Stimulated activated CD4-positive, alpha-beta T cell treated with anti-CD3 and anti-CD28 coated beads, Interleukin-12 subunit alpha, Interleukin-12 subunit beta, amount 100 ng/mL, for 4 hours (primary cell): ENCODE measurements around the gene GNA15.

Experiments
- DNase-seq: peaks from one replicate; pipeline ENCODE4 v3.0.0-alpha.2; 2020

The GNA15 gene

DNA sequence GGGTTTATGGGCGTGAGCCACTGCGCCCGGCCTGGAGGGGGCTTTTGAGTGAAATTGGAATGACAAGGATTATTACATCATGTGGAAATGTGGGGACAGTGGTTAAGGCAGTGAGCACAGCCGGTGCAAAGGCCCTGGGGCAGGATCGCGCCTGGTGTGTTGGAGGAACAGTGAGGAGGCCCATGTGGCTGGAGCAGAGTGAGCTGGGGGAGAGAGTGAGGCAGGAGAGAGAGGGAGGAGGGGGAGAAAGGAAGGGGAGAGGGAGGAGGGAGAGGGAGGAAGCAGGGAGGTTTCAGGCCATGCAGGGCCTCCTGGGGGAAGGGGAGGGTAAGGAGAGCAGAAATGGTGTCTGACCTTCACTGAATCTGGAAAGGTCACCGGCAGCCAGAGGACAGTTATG, 77.3 kb downstream of the GNA15 start:
- DNase-seq = no peak
